ENCODE results near the gene FPR2. TPM values are rescaled to one million over a fixed set of nuclear protein-coding genes. Genes with fewer than 3 reads are reported as not detected.

FPR2 gene
- polyA plus RNA-seq, 1 donor from 2014 or later = not detected

DNA sequence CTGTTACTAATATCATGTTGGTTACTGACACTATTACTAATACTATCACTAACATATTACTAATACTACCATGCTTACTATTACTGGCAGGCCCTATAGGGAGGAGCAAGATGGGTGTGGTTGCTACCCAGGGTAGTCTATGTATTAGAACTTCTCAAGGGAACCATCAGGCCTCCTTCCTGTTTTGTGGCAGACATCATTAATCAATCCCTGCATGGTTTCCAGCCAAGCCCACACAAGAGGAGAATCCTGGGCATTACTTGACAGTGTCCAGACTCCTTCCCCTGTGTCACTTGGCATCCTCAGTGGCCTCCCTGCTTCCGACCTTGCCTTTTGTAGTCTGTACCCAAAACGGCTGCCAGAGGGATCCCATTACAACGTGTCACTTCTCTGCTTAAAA is 46.1 kb upstream of the FPR2 start:
- Histone ChIP-seq H3K27ac (ENCODE audit: low read length) (no peak overlapping the region), H3K9ac (ENCODE audit: low read length) (no peak overlapping the region), H3K9me3 (ENCODE audit: low read length) (no peaks in the 10 kb centered on the region), H3F3A (ENCODE audit: insufficient read depth, low read length, poor library complexity, severe bottlenecking) (no peaks in the 10 kb centered on the region), H4K20me1 (ENCODE audit: insufficient read depth) (no peaks in the 10 kb centered on the region), H3K27me3 (ENCODE audit: insufficient read depth, low read depth, low read length) (peaks cover 34% of the 10 kb centered on the region), H3K4me2 (ENCODE audit: low read length) (no peak overlapping the region), H3K36me3 (ENCODE audit: insufficient read depth, low read length) (no peaks in the 10 kb centered on the region), H3K4me3 (ENCODE audit: low read length) (no peak overlapping the region), H2AFZ (ENCODE audit: low read depth, low read length) (no peak overlapping the region), H3K79me2 (replicated peaks; ENCODE audit: insufficient read depth, low read length) (no peaks in the 10 kb centered on the region), H3K9me2 (ENCODE audit: insufficient read depth, low read length) (no peaks in the 10 kb centered on the region)
- TF ChIP-seq, protein P1, sequence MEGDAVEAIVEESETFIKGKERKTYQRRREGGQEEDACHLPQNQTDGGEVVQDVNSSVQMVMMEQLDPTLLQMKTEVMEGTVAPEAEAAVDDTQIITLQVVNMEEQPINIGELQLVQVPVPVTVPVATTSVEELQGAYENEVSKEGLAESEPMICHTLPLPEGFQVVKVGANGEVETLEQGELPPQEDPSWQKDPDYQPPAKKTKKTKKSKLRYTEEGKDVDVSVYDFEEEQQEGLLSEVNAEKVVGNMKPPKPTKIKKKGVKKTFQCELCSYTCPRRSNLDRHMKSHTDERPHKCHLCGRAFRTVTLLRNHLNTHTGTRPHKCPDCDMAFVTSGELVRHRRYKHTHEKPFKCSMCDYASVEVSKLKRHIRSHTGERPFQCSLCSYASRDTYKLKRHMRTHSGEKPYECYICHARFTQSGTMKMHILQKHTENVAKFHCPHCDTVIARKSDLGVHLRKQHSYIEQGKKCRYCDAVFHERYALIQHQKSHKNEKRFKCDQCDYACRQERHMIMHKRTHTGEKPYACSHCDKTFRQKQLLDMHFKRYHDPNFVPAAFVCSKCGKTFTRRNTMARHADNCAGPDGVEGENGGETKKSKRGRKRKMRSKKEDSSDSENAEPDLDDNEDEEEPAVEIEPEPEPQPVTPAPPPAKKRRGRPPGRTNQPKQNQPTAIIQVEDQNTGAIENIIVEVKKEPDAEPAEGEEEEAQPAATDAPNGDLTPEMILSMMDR (IDR thresholded peaks at IDR 0.05; ENCODE audit: poor library complexity, severe bottlenecking) = no peak
- TF ChIP-seq POLR2AphosphoS5 (IDR thresholded peaks at IDR 0.05) (no peak), MXI1 (conservative IDR thresholded peaks at IDR 0.05; ENCODE audit: poor library complexity, severe bottlenecking) (no peak), EZH2 (IDR thresholded peaks at IDR 0.05; ENCODE audit: borderline replicate concordance, insufficient read depth, low read length, poor library complexity, severe bottlenecking) (no peak), TAF1 (IDR thresholded peaks at IDR 0.05; ENCODE audit: low read depth) (no peak), SMC3 (conservative IDR thresholded peaks at IDR 0.05; ENCODE audit: poor library complexity) (no peak), EP300 (conservative IDR thresholded peaks at IDR 0.05; ENCODE audit: poor library complexity, severe bottlenecking) (no peak), RAD21 (conservative IDR thresholded peaks at IDR 0.05) (no peak)
- TF ChIP-seq, protein P2, sequence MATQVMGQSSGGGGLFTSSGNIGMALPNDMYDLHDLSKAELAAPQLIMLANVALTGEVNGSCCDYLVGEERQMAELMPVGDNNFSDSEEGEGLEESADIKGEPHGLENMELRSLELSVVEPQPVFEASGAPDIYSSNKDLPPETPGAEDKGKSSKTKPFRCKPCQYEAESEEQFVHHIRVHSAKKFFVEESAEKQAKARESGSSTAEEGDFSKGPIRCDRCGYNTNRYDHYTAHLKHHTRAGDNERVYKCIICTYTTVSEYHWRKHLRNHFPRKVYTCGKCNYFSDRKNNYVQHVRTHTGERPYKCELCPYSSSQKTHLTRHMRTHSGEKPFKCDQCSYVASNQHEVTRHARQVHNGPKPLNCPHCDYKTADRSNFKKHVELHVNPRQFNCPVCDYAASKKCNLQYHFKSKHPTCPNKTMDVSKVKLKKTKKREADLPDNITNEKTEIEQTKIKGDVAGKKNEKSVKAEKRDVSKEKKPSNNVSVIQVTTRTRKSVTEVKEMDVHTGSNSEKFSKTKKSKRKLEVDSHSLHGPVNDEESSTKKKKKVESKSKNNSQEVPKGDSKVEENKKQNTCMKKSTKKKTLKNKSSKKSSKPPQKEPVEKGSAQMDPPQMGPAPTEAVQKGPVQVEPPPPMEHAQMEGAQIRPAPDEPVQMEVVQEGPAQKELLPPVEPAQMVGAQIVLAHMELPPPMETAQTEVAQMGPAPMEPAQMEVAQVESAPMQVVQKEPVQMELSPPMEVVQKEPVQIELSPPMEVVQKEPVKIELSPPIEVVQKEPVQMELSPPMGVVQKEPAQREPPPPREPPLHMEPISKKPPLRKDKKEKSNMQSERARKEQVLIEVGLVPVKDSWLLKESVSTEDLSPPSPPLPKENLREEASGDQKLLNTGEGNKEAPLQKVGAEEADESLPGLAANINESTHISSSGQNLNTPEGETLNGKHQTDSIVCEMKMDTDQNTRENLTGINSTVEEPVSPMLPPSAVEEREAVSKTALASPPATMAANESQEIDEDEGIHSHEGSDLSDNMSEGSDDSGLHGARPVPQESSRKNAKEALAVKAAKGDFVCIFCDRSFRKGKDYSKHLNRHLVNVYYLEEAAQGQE (IDR thresholded peaks at IDR 0.05; ENCODE audit: borderline replicate concordance) = no peak

DNA sequence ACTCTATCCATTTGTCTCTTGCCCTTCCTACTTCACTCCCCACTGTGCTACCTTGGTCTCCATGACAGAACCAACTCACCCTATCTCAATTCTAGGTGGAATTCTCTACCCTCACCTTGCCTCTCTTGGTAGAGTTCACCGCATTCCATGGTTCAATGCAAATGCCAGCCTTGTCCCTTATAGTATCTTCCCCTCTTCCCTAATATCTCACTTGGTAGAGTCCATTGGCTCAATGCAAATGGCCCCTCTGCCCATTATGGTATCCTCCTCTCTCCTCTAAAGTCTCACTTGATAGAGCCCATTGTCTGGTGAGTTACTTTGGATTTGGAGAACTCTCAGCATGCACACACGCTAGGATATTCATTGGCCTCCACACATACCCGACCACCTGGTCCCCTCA is 45.1 kb upstream of the FPR2 start:
- Histone ChIP-seq H3K27me3 (ENCODE audit: insufficient read depth, low read depth, low read length) (peaks cover 44% of the 10 kb centered on the region), H3K4me3 (ENCODE audit: low read length) (no peak overlapping the region), H3K9me2 (ENCODE audit: insufficient read depth, low read length) (no peaks in the 10 kb centered on the region), H3K27ac (ENCODE audit: low read length) (no peak overlapping the region), H3K79me2 (replicated peaks; ENCODE audit: insufficient read depth, low read length) (no peaks in the 10 kb centered on the region), H3K9me3 (ENCODE audit: low read length) (no peaks in the 10 kb centered on the region), H4K20me1 (ENCODE audit: insufficient read depth) (no peaks in the 10 kb centered on the region), H3K9ac (ENCODE audit: low read length) (no peak overlapping the region), H3K36me3 (ENCODE audit: insufficient read depth, low read length) (no peaks in the 10 kb centered on the region), H2AFZ (ENCODE audit: low read depth, low read length) (no peak overlapping the region), H3F3A (ENCODE audit: insufficient read depth, low read length, poor library complexity, severe bottlenecking) (no peaks in the 10 kb centered on the region), H3K4me2 (ENCODE audit: low read length) (no peak overlapping the region)
- TF ChIP-seq EZH2 (IDR thresholded peaks at IDR 0.05; ENCODE audit: borderline replicate concordance, insufficient read depth, low read length, poor library complexity, severe bottlenecking) (no peak), SMC3 (conservative IDR thresholded peaks at IDR 0.05; ENCODE audit: poor library complexity) (no peak), POLR2AphosphoS5 (IDR thresholded peaks at IDR 0.05) (no peak), MXI1 (conservative IDR thresholded peaks at IDR 0.05; ENCODE audit: poor library complexity, severe bottlenecking) (no peak), RAD21 (conservative IDR thresholded peaks at IDR 0.05) (no peak), TAF1 (IDR thresholded peaks at IDR 0.05; ENCODE audit: low read depth) (no peak), EP300 (conservative IDR thresholded peaks at IDR 0.05; ENCODE audit: poor library complexity, severe bottlenecking) (no peak)
- TF ChIP-seq, protein P1 (IDR thresholded peaks at IDR 0.05; ENCODE audit: poor library complexity, severe bottlenecking) = no peak
- TF ChIP-seq, protein P2 (IDR thresholded peaks at IDR 0.05; ENCODE audit: borderline replicate concordance) = no peak
